ENCODE results near the gene FAM241A.

Gene FAM241A

DNA sequence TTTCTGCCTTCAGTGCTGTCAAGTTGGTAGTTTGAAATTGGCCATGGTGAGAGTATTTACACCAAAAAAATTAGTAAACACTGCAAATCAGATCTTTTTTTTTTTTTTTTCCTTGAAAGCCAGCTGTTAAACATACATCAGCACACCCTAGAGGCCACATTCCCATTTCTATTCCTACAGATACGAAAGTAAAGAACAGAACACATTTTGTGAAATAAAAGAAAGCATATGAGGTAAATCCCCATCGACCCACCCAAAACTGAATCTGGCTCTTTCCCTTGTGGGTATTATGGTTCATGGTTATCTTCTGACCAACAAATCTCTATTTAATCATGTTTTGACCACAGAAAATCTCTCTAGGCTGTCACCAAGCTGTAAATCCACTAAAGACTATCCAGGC lies 44.5 kb downstream of the FAM241A start:
- no peak overlapping the region for H3K27ac ChIP-seq (ENCODE audit: poor library complexity, severe bottlenecking)
- ATAC-seq (ENCODE audit: low read depth) (no peak), DNase-seq (ENCODE audit: low spot score) (no peak)
- H3K27me3 ChIP-seq (ENCODE audit: insufficient read depth, poor library complexity, severe bottlenecking), result no peaks in the 10 kb centered on the region
- TF ChIP-seq CTCF (IDR thresholded peaks at IDR 0.05; ENCODE audit: poor library complexity, severe bottlenecking), result peak; percentile 36
- H3K36me3 ChIP-seq (ENCODE audit: low read depth), result peaks cover 18% of the 10 kb centered on the region
- no peaks in the 10 kb centered on the region for H3K9me3 ChIP-seq (ENCODE audit: severe bottlenecking)
- no peak overlapping the region for H3K4me3 ChIP-seq (ENCODE audit: severe bottlenecking)
- no peaks in the 10 kb centered on the region for H3K4me1 ChIP-seq (ENCODE audit: insufficient read depth, poor library complexity, severe bottlenecking)

DNA sequence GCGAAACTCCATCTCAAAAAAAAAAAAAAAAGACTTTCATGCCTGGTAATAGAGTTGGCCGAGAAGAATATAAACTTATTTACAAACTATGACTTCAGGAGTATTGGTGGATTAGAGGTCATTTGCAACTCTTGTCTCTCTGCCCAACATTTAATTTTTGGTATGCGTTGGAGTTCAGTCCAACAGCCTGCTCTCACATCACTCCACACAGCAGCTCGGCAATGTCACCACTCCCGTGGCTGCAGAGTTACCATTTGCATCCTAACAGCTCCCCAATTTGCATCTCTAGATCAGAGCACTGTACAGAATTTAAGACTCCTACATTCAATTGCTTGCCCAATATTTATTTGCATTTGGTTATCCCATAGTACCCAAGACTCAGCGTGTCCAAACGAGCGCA lies 45.4 kb downstream of the FAM241A start:
- H3K4me3 ChIP-seq (ENCODE audit: severe bottlenecking), result no peak overlapping the region
- DNase-seq (ENCODE audit: low spot score), result no peak
- H3K9me3 ChIP-seq (ENCODE audit: severe bottlenecking), result no peaks in the 10 kb centered on the region
- H3K27me3 ChIP-seq (ENCODE audit: insufficient read depth, poor library complexity, severe bottlenecking), result no peaks in the 10 kb centered on the region
- no peak for TF ChIP-seq CTCF (IDR thresholded peaks at IDR 0.05; ENCODE audit: poor library complexity, severe bottlenecking)
- H3K27ac ChIP-seq (ENCODE audit: poor library complexity, severe bottlenecking), result no peak overlapping the region
- ATAC-seq (ENCODE audit: low read depth), result no peak
- peaks cover 18% of the 10 kb centered on the region for H3K36me3 ChIP-seq (ENCODE audit: low read depth)
- H3K4me1 ChIP-seq (ENCODE audit: insufficient read depth, poor library complexity, severe bottlenecking), result no peaks in the 10 kb centered on the region

DNA sequence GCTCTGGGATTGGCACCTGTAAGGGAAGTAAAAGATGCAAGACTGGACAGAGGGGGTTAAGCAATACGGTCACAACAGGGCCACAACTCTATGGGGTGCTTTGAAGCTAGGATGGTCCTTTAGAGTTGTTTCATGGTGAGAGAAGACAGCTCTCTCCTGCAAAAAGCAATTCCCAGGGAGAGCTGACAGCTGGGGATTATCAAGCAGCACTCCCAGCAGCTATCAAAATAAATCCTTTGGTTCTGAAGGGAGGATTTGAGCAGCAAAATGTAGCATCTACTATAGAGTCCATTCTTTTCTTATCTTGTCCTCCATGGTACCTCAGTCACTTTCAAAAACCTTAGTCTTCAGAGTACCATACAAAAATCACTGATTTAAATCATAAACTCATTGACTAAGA lies 51.2 kb downstream of the FAM241A start:
- ATAC-seq (ENCODE audit: low read depth) (no peak), DNase-seq (ENCODE audit: low spot score) (no peak)
- no peak overlapping the region for H3K27ac ChIP-seq (ENCODE audit: poor library complexity, severe bottlenecking)
- no peaks in the 10 kb centered on the region for H3K36me3 ChIP-seq (ENCODE audit: low read depth)
- no peak overlapping the region for H3K4me3 ChIP-seq (ENCODE audit: severe bottlenecking)
- H3K9me3 ChIP-seq (ENCODE audit: severe bottlenecking), result no peaks in the 10 kb centered on the region
- no peaks in the 10 kb centered on the region for H3K4me1 ChIP-seq (ENCODE audit: insufficient read depth, poor library complexity, severe bottlenecking)
- TF ChIP-seq CTCF (IDR thresholded peaks at IDR 0.05; ENCODE audit: poor library complexity, severe bottlenecking), result no peak
- H3K27me3 ChIP-seq (ENCODE audit: insufficient read depth, poor library complexity, severe bottlenecking), result no peaks in the 10 kb centered on the region

DNA sequence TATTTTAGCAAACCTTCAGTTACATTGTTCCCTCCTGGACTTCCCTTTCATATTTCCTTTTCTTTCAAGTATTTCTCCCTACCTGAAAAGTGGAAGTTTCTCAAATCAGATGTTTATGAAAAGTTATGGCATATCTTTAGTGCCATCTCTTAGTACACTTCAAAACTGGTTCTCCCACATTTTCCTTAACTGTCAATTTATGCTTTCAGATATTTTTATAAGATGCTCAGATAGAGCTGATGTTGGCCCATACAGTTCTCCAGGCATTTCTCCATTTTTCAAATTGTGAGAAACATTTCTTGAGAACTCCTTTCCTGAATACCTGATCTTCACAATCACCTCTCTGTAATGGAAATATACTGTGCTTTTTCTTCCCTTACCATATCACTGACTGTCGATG lies 53.8 kb downstream of the FAM241A start:
- DNase-seq (ENCODE audit: low spot score) (no peak), ATAC-seq (ENCODE audit: low read depth) (no peak)
- H3K36me3 ChIP-seq (ENCODE audit: low read depth), result no peaks in the 10 kb centered on the region
- no peak overlapping the region for H3K27ac ChIP-seq (ENCODE audit: poor library complexity, severe bottlenecking)
- H3K4me3 ChIP-seq (ENCODE audit: severe bottlenecking), result no peak overlapping the region
- no peaks in the 10 kb centered on the region for H3K9me3 ChIP-seq (ENCODE audit: severe bottlenecking)
- H3K4me1 ChIP-seq (ENCODE audit: insufficient read depth, poor library complexity, severe bottlenecking), result no peaks in the 10 kb centered on the region
- no peak for TF ChIP-seq CTCF (IDR thresholded peaks at IDR 0.05; ENCODE audit: poor library complexity, severe bottlenecking)
- H3K27me3 ChIP-seq (ENCODE audit: insufficient read depth, poor library complexity, severe bottlenecking), result no peaks in the 10 kb centered on the region

DNA sequence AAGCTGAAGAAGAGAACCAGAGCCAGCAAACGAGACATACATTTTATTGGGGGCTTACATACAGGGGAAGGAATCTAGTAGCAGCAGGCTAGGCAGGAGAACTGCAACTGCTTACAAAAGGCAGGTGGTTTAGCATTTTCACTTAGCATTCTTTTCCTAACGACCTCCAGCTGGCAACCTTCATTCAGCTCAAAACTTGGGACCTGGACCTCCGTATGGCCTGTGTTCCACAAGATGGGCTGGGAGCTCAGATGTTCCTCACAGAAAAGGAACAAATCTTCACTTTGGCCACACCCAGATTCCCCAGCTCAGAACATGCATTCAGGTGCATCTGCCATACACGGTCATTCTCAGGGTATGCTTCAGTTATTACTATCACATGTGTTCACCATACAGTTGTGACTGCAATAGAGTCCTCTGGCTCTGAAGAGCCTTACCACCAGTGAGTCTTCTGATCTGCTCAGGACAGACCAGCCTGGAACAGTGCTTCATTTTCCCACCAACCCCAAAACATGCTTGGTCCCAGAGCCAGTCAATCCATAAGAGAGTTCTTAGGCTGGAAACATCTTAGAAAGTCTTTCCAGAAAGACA lies 56.8 kb downstream of the FAM241A start:
- Histone ChIP-seq H3K27me3 (ENCODE audit: insufficient read depth, poor library complexity, severe bottlenecking) (no peaks in the 10 kb centered on the region), H3K9me3 (ENCODE audit: severe bottlenecking) (no peaks in the 10 kb centered on the region), H3K36me3 (ENCODE audit: low read depth) (no peaks in the 10 kb centered on the region), H3K27ac (ENCODE audit: poor library complexity, severe bottlenecking) (no peak overlapping the region), H3K4me3 (ENCODE audit: severe bottlenecking) (no peak overlapping the region), H3K4me1 (ENCODE audit: insufficient read depth, poor library complexity, severe bottlenecking) (no peaks in the 10 kb centered on the region)
- DNase-seq (ENCODE audit: low spot score) (no peak), ATAC-seq (ENCODE audit: low read depth) (no peak)
- no peak for TF ChIP-seq CTCF (IDR thresholded peaks at IDR 0.05; ENCODE audit: poor library complexity, severe bottlenecking)
